HFFc6 (cell line): ENCODE measurements around the gene FBXL13. TPM values are rescaled to one million over a fixed set of nuclear protein-coding genes. Genes with fewer than 3 reads are reported as not detected.
"Not testable (repeated sequence)": the region's sequence is repeated elsewhere in the genome, so short reads cannot be mapped to it uniquely, and the experiment has no call there.

Experiments
- DNase-seq: peaks from one replicate; pipeline ENCODE4 v3.0.0-alpha.2; 2018
- H3K27ac Mint-ChIP-seq: 2 replicates; pipeline ENCODE4 v1.8.0; 2020; ENCODE audit warnings: mild to moderate bottlenecking, mixed read lengths
- H3K27me3 Mint-ChIP-seq: 2 replicates; pipeline ENCODE4 v1.8.0; 2021; ENCODE audit warnings: mild to moderate bottlenecking, moderate library complexity, mixed read lengths; ENCODE audit not compliant: insufficient read depth
- H3K36me3 Mint-ChIP-seq: 2 replicates; pipeline ENCODE4 v1.8.0; 2021; ENCODE audit warnings: low read depth, mixed read lengths
- H3K4me1 Mint-ChIP-seq: 2 replicates; pipeline ENCODE4 v1.8.0; 2020; ENCODE audit warnings: low read depth, mixed read lengths
- H3K4me3 Mint-ChIP-seq: 2 replicates; pipeline ENCODE4 v1.8.0; 2020; ENCODE audit warnings: mild to moderate bottlenecking, moderate library complexity, mixed read lengths
- H3K9me3 Mint-ChIP-seq: 2 replicates; pipeline ENCODE4 v1.8.0; 2020; ENCODE audit warnings: mild to moderate bottlenecking, mixed read lengths
- CTCF ChIP-seq: fragments of 200-600 bp; sonication (generic); IDR thresholded peaks from 2 replicates; pipeline ENCODE4 v1.5.0; 2021; ENCODE audit warnings: antibody characterized with exemption, mild to moderate bottlenecking
- total RNA-seq, 6 experiments: library from RNA; stranded (reverse); fragmentation: NEBNext Ultra II Directional; extraction: Animal tissue kit (Norgen Biotek cat#: 25700); gene quantifications; 2 replicates in 1 of 6; 3 replicates in 5 of 6; pipeline ENCODE4 v1.2.3, GENCODE V29; 2021

The FBXL13 gene
- total RNA-seq, 6 experiments from 2014 or later: 0.43 to 0.74 (median 0.56) TPM

DNA sequence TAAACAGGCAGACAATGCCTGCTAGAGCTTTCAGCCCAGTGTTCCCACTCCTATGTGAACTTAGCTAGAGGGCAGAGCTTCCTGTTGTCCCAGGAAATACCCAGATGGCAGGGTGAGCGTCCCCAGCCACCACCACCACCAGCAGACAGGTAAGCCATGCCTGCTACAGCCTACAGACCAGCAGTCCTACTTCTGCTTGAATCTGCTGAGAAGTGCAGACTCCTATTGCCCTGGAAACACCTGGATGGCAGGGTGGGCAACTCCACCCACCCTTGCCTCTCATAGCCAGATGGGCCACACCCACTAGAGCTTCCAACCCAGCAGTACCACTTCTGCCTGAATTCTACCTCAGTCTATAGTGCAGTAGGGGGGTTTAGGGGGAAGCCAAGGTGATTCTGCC lies 64.4 kb downstream of the FBXL13 start:
- Mint-ChIP-seq H3K4me1 (peaks cover 13% of the 10 kb centered on the region), H3K27ac (no peak overlapping the region), H3K27me3 (peaks cover 6% of the 10 kb centered on the region), H3K36me3 (no peaks in the 10 kb centered on the region), H3K4me3 (no peak overlapping the region), H3K9me3 (no peaks in the 10 kb centered on the region)
- no peak for TF ChIP-seq CTCF
- DNase-seq: no peak

- no peaks in the 10 kb centered on the region for H3K36me3 Mint-ChIP-seq
- TF ChIP-seq CTCF: no peak
- H3K9me3 Mint-ChIP-seq: no peaks in the 10 kb centered on the region
- no peak overlapping the region for H3K4me3 Mint-ChIP-seq
- H3K27ac Mint-ChIP-seq: no peak overlapping the region
- H3K27me3 Mint-ChIP-seq: peaks cover 5% of the 10 kb centered on the region
- H3K4me1 Mint-ChIP-seq: peaks cover 13% of the 10 kb centered on the region
- DNase-seq: no peak
Observed at GRCh38 chr7:103009466-103010185, 65.0 kb downstream of the FBXL13 start.

GRCh38 chr7:103003004-103003403 lies 71.6 kb downstream of the FBXL13 start:
- Mint-ChIP-seq H3K27me3 (peaks cover 4% of the 10 kb centered on the region), H3K4me3 (no peak overlapping the region), H3K4me1 (no peaks in the 10 kb centered on the region), H3K36me3 (peaks cover 18% of the 10 kb centered on the region), H3K27ac (no peak overlapping the region), H3K9me3 (peaks cover 7% of the 10 kb centered on the region)
- no peak for DNase-seq
- TF ChIP-seq CTCF: no peak

- peaks cover 7% of the 10 kb centered on the region for H3K9me3 Mint-ChIP-seq
- DNase-seq: no peak
- no peaks in the 10 kb centered on the region for H3K27me3 Mint-ChIP-seq
- H3K27ac Mint-ChIP-seq: no peak overlapping the region
- TF ChIP-seq CTCF: no peak
- H3K36me3 Mint-ChIP-seq: peaks cover 18% of the 10 kb centered on the region
- H3K4me3 Mint-ChIP-seq: no peak overlapping the region
- H3K4me1 Mint-ChIP-seq: no peaks in the 10 kb centered on the region
Observed at GRCh38 chr7:103001210-103001609, 73.4 kb downstream of the FBXL13 start.

DNA sequence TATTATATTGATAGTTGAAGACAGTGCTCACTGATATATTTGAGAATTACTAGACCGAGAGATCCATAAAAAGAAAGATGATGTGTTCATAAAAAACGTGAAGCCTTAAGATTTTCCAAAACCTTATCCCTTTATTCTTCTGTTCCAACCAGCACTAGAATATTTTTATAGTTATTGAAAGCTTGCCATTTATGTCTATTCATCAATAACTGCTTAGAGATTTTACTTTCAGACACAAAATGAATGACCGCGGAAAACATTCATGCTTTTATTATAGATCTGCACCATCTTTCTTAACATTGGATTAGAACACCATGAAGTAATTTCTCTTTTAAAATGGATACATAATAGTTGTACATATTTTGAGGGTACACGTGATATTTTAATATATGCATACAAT lies 77.6 kb downstream of the FBXL13 start:
- Mint-ChIP-seq H3K36me3 (0 out of 2 replicates have a peak, but pooled peaks cover under 1% of the 10 kb centered on the region), H3K27ac (no peak overlapping the region), H3K27me3 (no peaks in the 10 kb centered on the region), H3K9me3 (no peaks in the 10 kb centered on the region), H3K4me3 (no peak overlapping the region), H3K4me1 (no peaks in the 10 kb centered on the region)
- no peak for TF ChIP-seq CTCF
- DNase-seq: no peak

- H3K27ac Mint-ChIP-seq, H3K4me1 Mint-ChIP-seq, DNase-seq, H3K27me3 Mint-ChIP-seq, H3K4me3 Mint-ChIP-seq, H3K36me3 Mint-ChIP-seq, H3K9me3 Mint-ChIP-seq: not testable (repeated sequence)
Observed at GRCh38 chr7:102995609-102996008, 79.0 kb downstream of the FBXL13 start.
